ENCODE results near the gene LAMB1. TPM values are rescaled to one million over a fixed set of nuclear protein-coding genes. Genes with fewer than 3 reads are reported as not detected.

The LAMB1 gene
- total and polyA plus RNA-seq, 2 of the 13 experiments (the other 11 are each of a cell fraction or from before 2014, with no cell fraction given) = 109 to 124 TPM

DNA sequence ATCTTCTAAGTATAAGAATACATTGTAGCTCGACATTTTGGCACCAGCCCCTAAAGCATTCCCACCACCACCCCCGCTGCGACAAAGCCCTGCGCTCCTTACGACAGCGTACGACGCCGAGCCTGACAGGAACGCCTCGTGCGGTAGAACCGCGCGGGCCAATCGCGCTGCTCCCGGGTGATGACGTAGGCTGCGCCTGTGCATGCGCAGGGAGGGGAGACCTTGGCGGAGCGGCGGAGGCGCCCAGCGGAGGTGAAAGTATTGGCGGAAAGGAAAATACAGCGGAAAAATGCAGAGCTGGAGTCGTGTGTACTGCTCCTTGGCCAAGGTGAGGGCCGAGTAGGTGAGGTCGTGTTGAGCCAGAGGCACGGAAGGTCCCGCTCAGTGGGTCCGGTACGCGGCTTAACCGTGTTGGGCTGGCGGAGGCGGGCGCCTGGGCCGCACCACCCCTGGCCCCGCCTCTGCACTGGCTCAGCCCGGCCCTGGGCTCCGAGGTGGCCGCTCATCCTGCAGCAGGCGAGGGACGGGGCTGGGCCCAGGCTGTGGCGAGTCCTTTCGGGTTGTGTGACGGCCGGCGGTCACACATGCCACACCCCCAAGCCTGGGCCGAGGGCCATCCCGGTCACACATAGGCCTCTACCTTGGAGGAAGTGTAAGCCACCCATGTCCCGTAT, 111.9 kb downstream of the LAMB1 start, which contains the start of gene DLD (continued):
- TF ChIP-seq AHR (CRISPR knock-in tag; IDR thresholded peaks at IDR 0.05) (peak; percentile 82), ZNF558 (CRISPR knock-in tag; IDR thresholded peaks at IDR 0.05; ENCODE audit: borderline replicate concordance) (0 out of 2 replicates have a peak, but pooled peaks have one; percentile 53), SALL1 (CRISPR knock-in tag; IDR thresholded peaks at IDR 0.05) (peak; percentile 88), PAF1 (CRISPR knock-in tag; IDR thresholded peaks at IDR 0.05) (no peak), ZNF605 (CRISPR knock-in tag; IDR thresholded peaks at IDR 0.05) (peak; percentile 78), ZNF136 (CRISPR knock-in tag; IDR thresholded peaks at IDR 0.05; ENCODE audit: low read depth) (no peak), NPAS2 (CRISPR knock-in tag; IDR thresholded peaks at IDR 0.05; ENCODE audit: borderline replicate concordance) (no peak), SIX1 (CRISPR knock-in tag; IDR thresholded peaks at IDR 0.05; ENCODE audit: borderline replicate concordance) (no peak), ZNF432 (CRISPR knock-in tag; IDR thresholded peaks at IDR 0.05; ENCODE audit: borderline replicate concordance) (no peak), JUND (CRISPR knock-in tag; IDR thresholded peaks at IDR 0.05) (no peak), ZNF841 (CRISPR knock-in tag; IDR thresholded peaks at IDR 0.05; ENCODE audit: borderline replicate concordance) (no peak; the same call in 1 of the 2 replicates), BRD4 (CRISPR knock-in tag; IDR thresholded peaks at IDR 0.05) (peak; percentile 82), ZEB1 (IDR thresholded peaks at IDR 0.05; ENCODE audit: insufficient replicate concordance, low read depth) (no peak), ZNF546 (CRISPR knock-in tag; conservative IDR thresholded peaks at IDR 0.05) (no peak; the same call in 1 of the 2 replicates), ZSCAN31 (CRISPR knock-in tag; IDR thresholded peaks at IDR 0.05; ENCODE audit: low read depth) (peak; percentile 64), ASH2L (IDR thresholded peaks at IDR 0.05; ENCODE audit: insufficient read length, low read depth, low read length) (peak; percentile 88), ZIK1 (CRISPR knock-in tag; IDR thresholded peaks at IDR 0.05; ENCODE audit: borderline replicate concordance, low read depth) (peak; percentile 77; the same call in 1 of the 2 replicates), ZNF569 (CRISPR knock-in tag; IDR thresholded peaks at IDR 0.05; ENCODE audit: borderline replicate concordance) (no peak), CEBPB (IDR thresholded peaks at IDR 0.05; ENCODE audit: borderline replicate concordance, low read depth, low read length) (no peak), HCFC1 (IDR thresholded peaks at IDR 0.05; ENCODE audit: low read depth, low read length) (no peak)
- TF ChIP-seq, protein P1, sequence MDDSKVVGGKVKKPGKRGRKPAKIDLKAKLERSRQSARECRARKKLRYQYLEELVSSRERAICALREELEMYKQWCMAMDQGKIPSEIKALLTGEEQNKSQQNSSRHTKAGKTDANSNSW (CRISPR knock-in tag; IDR thresholded peaks at IDR 0.05; ENCODE audit: borderline replicate concordance) = peak; percentile 87; the same call in 1 of the 2 replicates
- TF ChIP-seq, protein P2, sequence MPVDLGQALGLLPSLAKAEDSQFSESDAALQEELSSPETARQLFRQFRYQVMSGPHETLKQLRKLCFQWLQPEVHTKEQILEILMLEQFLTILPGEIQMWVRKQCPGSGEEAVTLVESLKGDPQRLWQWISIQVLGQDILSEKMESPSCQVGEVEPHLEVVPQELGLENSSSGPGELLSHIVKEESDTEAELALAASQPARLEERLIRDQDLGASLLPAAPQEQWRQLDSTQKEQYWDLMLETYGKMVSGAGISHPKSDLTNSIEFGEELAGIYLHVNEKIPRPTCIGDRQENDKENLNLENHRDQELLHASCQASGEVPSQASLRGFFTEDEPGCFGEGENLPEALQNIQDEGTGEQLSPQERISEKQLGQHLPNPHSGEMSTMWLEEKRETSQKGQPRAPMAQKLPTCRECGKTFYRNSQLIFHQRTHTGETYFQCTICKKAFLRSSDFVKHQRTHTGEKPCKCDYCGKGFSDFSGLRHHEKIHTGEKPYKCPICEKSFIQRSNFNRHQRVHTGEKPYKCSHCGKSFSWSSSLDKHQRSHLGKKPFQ (CRISPR knock-in tag; IDR thresholded peaks at IDR 0.05; ENCODE audit: insufficient replicate concordance) = peak; percentile 49
- TF ChIP-seq, protein P3, sequence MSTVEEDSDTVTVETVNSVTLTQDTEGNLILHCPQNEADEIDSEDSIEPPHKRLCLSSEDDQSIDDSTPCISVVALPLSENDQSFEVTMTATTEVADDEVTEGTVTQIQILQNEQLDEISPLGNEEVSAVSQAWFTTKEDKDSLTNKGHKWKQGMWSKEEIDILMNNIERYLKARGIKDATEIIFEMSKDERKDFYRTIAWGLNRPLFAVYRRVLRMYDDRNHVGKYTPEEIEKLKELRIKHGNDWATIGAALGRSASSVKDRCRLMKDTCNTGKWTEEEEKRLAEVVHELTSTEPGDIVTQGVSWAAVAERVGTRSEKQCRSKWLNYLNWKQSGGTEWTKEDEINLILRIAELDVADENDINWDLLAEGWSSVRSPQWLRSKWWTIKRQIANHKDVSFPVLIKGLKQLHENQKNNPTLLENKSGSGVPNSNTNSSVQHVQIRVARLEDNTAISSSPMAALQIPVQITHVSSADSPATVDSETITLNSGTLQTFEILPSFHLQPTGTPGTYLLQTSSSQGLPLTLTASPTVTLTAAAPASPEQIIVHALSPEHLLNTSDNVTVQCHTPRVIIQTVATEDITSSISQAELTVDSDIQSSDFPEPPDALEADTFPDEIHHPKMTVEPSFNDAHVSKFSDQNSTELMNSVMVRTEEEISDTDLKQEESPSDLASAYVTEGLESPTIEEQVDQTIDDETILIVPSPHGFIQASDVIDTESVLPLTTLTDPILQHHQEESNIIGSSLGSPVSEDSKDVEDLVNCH (CRISPR knock-in tag; IDR thresholded peaks at IDR 0.05) = no peak
- TF ChIP-seq, protein P4, sequence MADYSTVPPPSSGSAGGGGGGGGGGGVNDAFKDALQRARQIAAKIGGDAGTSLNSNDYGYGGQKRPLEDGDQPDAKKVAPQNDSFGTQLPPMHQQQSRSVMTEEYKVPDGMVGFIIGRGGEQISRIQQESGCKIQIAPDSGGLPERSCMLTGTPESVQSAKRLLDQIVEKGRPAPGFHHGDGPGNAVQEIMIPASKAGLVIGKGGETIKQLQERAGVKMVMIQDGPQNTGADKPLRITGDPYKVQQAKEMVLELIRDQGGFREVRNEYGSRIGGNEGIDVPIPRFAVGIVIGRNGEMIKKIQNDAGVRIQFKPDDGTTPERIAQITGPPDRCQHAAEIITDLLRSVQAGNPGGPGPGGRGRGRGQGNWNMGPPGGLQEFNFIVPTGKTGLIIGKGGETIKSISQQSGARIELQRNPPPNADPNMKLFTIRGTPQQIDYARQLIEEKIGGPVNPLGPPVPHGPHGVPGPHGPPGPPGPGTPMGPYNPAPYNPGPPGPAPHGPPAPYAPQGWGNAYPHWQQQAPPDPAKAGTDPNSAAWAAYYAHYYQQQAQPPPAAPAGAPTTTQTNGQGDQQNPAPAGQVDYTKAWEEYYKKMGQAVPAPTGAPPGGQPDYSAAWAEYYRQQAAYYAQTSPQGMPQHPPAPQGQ (CRISPR knock-in tag; IDR thresholded peaks at IDR 0.05; ENCODE audit: borderline replicate concordance) = no peak

Data from HepG2 (cell line).